ENCODE data around the gene PTTG1IP. TPM values are rescaled to one million over a fixed set of nuclear protein-coding genes. Genes with fewer than 3 reads are reported as not detected.

The PTTG1IP gene
- total and polyA plus RNA-seq, 2 donors (not counting 1 experiment from before 2014, with no cell fraction given), result 30.7 to 58.6 TPM

DNA sequence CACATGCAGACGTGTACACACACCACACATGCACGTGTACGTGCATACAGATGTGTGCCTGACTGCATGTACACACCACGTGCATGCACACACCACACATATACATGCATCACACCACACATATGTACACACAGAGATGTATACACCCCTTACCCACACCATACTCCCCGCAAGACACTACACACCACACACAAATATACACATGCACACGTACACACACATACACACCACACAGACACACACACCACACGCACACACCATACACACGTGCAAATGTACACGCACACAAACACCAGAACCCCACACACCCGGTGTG lies 37.5 kb upstream of the PTTG1IP start:
- WGBS (ENCODE audit: insufficient coverage), result 46% methylated on average over 10 of the region's 10 CpGs
- Histone ChIP-seq H4K20me1 (ENCODE audit: control insufficient read depth, insufficient read depth, low read length, poor library complexity, severe bottlenecking) (peaks cover 37% of the 10 kb centered on the region), H3K27me3 (replicated peaks in 1 of 4; ENCODE audit: control extremely low read depth in 1 of 4, control insufficient read depth in 3 of 4, insufficient read depth in 4 of 4, low read length in 3 of 4) (no peaks in the 10 kb centered on the region), H2AFZ (ENCODE audit: insufficient read depth, low read depth, low read length, poor library complexity, severe bottlenecking) (peak overlapping the region; percentile 57), H3K79me2 (ENCODE audit: control insufficient read depth, insufficient read depth, low read length) (peaks cover 97% of the 10 kb centered on the region), H3K36me3 (replicated peaks in 1 of 2; ENCODE audit: control extremely low read depth in 1 of 2, control insufficient read depth in 1 of 2, extremely low read depth in 1 of 2, insufficient read depth in 2 of 2, low read length in 1 of 2) (peaks cover 0 to 34% of the 10 kb centered on the region in 2 experiments), H3K27ac (ENCODE audit: low read length in 2 of 2) (peak overlapping the region; percentile 79 to 83), H3K9ac (ENCODE audit: low read length) (peak overlapping the region; percentile 45), H3K4me3 (ENCODE audit: control extremely low read depth in 1 of 5, extremely low read depth in 1 of 5, insufficient read depth in 1 of 5, low read depth in 2 of 5, low read length in 4 of 5) (peak overlapping the region in 3 of 5 experiments; percentile 1 to 48 (median 32)), H3K9me3 (ENCODE audit: control extremely low read depth in 1 of 3, control insufficient read depth in 2 of 3, insufficient read depth in 1 of 3, low read length in 2 of 3) (no peaks in the 10 kb centered on the region), H3K4me2 (replicated peaks; ENCODE audit: low read depth, low read length, poor library complexity, severe bottlenecking) (peak overlapping the region; percentile 80), H3K4me1 (ENCODE audit: control insufficient read depth in 2 of 2, insufficient read depth in 2 of 2, low read length in 2 of 2) (peaks cover 73 to 84% of the 10 kb centered on the region in 2 donors)
- Mint-ChIP-seq H3K4me3 (peak overlapping the region; percentile 41), H3K9me3 (ENCODE audit: insufficient read depth) (no peaks in the 10 kb centered on the region), H3K27ac (peak overlapping the region; percentile 68), H3K4me1 (peaks cover 76% of the 10 kb centered on the region), H3K27me3 (no peaks in the 10 kb centered on the region)
- ATAC-seq (ENCODE audit: low read depth) (no peak), DNase-seq (no peak)
- intact Hi-C loops (cut with micrococcal nuclease), result loop anchor here (2.0 kb wide), 2 partner anchors 18 to 20 kb away; no protein-coding TSS in a partner anchor
- TF ChIP-seq, protein P1, sequence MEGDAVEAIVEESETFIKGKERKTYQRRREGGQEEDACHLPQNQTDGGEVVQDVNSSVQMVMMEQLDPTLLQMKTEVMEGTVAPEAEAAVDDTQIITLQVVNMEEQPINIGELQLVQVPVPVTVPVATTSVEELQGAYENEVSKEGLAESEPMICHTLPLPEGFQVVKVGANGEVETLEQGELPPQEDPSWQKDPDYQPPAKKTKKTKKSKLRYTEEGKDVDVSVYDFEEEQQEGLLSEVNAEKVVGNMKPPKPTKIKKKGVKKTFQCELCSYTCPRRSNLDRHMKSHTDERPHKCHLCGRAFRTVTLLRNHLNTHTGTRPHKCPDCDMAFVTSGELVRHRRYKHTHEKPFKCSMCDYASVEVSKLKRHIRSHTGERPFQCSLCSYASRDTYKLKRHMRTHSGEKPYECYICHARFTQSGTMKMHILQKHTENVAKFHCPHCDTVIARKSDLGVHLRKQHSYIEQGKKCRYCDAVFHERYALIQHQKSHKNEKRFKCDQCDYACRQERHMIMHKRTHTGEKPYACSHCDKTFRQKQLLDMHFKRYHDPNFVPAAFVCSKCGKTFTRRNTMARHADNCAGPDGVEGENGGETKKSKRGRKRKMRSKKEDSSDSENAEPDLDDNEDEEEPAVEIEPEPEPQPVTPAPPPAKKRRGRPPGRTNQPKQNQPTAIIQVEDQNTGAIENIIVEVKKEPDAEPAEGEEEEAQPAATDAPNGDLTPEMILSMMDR (IDR thresholded peaks at IDR 0.05), result no peak
- no peak for TF ChIP-seq EZH2 (IDR thresholded peaks at IDR 0.05; ENCODE audit: borderline replicate concordance, insufficient read depth, low read depth, low read length, poor library complexity, severe bottlenecking)
- ChIA-PET POLR2A (interaction anchor here (3.5 kb wide), 1 partner anchor 20 kb away, joined by 13 read pairs; no protein-coding TSS in a partner anchor), CTCF (interaction anchor here (0.7 to 10.1 kb wide), 11 partner anchors 8 to 377 kb away, joined by 3 to 108 read pairs (median 4); partner anchors contain the start of genes ITGB2, POFUT2 and UBE2G2)
